CD8-positive, alpha-beta memory T cell (primary cell): ENCODE results near the gene SGK1. TPM values are rescaled to one million over a fixed set of nuclear protein-coding genes. Genes with fewer than 3 reads are reported as not detected.
"Not testable (repeated sequence)": the region's sequence is repeated elsewhere in the genome, so short reads cannot be mapped to it uniquely, and the experiment has no call there.

ENCODE experiments used
- CTCF ChIA-PET: fragments of 350-600 bp; sonication (Branson Sonifier 250); formaldehyde crosslinking; loops from one replicate; lab custom pipeline; 2021; ENCODE audit warnings: antibody characterized with exemption; lab: Charles Lee
- POLR2A ChIA-PET: fragments of 350-600 bp; sonication (Branson Sonifier 250); formaldehyde crosslinking; loops from one replicate; lab custom pipeline; 2021; ENCODE audit warnings: antibody characterized with exemption; lab: Charles Lee
- DNase-seq, 5 donors: peaks; one replicate each; pipeline versions ENCODE4 v3.0.0 to v3.0.0-alpha.2; 2020 to 2022; ENCODE audit warnings: mixed read lengths in 1 of 5
- H3K27ac ChIP-seq: one replicate; pipeline ENCODE4 v1.7.0; 2013; ENCODE audit warnings: low read depth, mild to moderate bottlenecking, low read length, moderate library complexity
- H3K27me3 ChIP-seq: 2 replicates; pipeline ENCODE4 v1.7.0; 2013; ENCODE audit warnings: low read length, mild to moderate bottlenecking; ENCODE audit not compliant: insufficient read depth, poor library complexity, severe bottlenecking
- H3K36me3 ChIP-seq: 2 replicates; pipeline ENCODE4 v1.7.0; 2013; ENCODE audit warnings: mild to moderate bottlenecking, low read length, moderate library complexity; ENCODE audit not compliant: insufficient read depth
- H3K4me1 ChIP-seq: 2 replicates; pipeline ENCODE4 v1.7.0; 2013; ENCODE audit warnings: mild to moderate bottlenecking, low read length, moderate library complexity; ENCODE audit not compliant: insufficient read depth
- H3K4me3 ChIP-seq: 2 replicates; pipeline ENCODE4 v1.7.0; 2013; ENCODE audit warnings: mild to moderate bottlenecking, low read length
- H3K9me3 ChIP-seq: 2 replicates; pipeline ENCODE4 v1.7.0; 2013; ENCODE audit warnings: mild to moderate bottlenecking, low read length
- H3K27ac Mint-ChIP-seq, 8 donors: one replicate each; pipeline ENCODE4 v1.8.0; 2020 to 2021; ENCODE audit warnings: mixed read lengths in 8 of 8, mild to moderate bottlenecking in 6 of 8, inconsistent platforms in 3 of 8, moderate library complexity in 3 of 8
- H3K27me3 Mint-ChIP-seq, 2 donors: one replicate each; pipeline ENCODE4 v1.8.0; 2020 to 2021; ENCODE audit warnings: mixed read lengths in 2 of 2, mild to moderate bottlenecking in 1 of 2, moderate library complexity in 1 of 2
- H3K36me3 Mint-ChIP-seq, 3 donors: one replicate each; pipeline ENCODE4 v1.8.0; 2020 to 2021; ENCODE audit warnings: mixed read lengths in 3 of 3, inconsistent platforms in 1 of 3, mild to moderate bottlenecking in 1 of 3
- H3K4me1 Mint-ChIP-seq, 3 donors: one replicate each; pipeline ENCODE4 v1.8.0; 2020 to 2021; ENCODE audit warnings: mixed read lengths in 3 of 3, inconsistent platforms in 1 of 3, mild to moderate bottlenecking in 1 of 3
- H3K4me3 Mint-ChIP-seq, 7 donors: one replicate each; pipeline ENCODE4 v1.8.0; 2020 to 2021; ENCODE audit warnings: mixed read lengths in 7 of 7, mild to moderate bottlenecking in 6 of 7, moderate library complexity in 4 of 7, inconsistent platforms in 2 of 7
- H3K9me3 Mint-ChIP-seq, 5 donors: one replicate each; pipeline ENCODE4 v1.8.0; 2020 to 2022; ENCODE audit warnings: mixed read lengths in 5 of 5, mild to moderate bottlenecking in 3 of 5, moderate library complexity in 2 of 5, inconsistent platforms in 1 of 5
- polyA plus RNA-seq: library from polyadenylated mRNA; unstranded; fragments of 300-500 nt; fragmentation: Illumina TruSeq; gene quantifications from one replicate; pipeline ENCODE4 v1.2.3, GENCODE V29; 2021
- total RNA-seq, 2 experiments: library from RNA; stranded (reverse); gene quantifications; one replicate each; pipeline ENCODE4 v1.2.3, GENCODE V29; 2021

The SGK1 gene
- total and polyA plus RNA-seq, 3 experiments from 2014 or later, result 3.8 to 36.7 (median 36.5) TPM

DNA sequence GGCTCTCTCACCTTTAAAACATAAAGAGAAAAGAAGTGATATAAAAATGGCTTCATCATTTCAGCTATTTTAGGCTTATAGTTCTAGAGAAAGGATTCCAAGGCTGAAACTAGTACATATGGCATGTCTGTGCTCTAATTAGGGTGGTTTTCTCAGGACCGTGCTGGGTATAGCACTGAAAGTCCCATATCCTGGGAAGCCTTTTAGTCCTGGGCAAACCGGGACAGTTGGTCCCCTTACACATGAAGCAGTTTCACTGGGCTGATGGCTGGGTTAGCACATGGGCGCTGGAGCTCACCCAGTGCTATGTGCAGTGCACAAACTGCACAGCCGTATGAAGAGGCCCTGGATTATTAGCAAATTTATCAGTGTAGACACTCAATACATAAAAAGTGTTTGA lies 110.5 kb downstream of the SGK1 start:
- Histone ChIP-seq H3K36me3 (no peaks in the 10 kb centered on the region), H3K27ac (no peak overlapping the region), H3K9me3 (no peaks in the 10 kb centered on the region), H3K4me3 (no peak overlapping the region), H3K4me1 (no peaks in the 10 kb centered on the region), H3K27me3 (no peaks in the 10 kb centered on the region)
- Mint-ChIP-seq H3K9me3 (peaks cover 6 to 13% (median 9%) of the 10 kb centered on the region in 5 donors), H3K27ac (no peak overlapping the region), H3K4me3 (no peak overlapping the region), H3K27me3 (peaks cover 0 to 5% of the 10 kb centered on the region in 2 donors), H3K36me3 (peaks cover 0 to 9% (median 3%) of the 10 kb centered on the region in 3 donors), H3K4me1 (peaks cover 0 to 3% (median 0%) of the 10 kb centered on the region in 3 donors)
- no peak for DNase-seq
- ChIA-PET CTCF (interaction anchor here (0.8 to 0.9 kb wide), 2 partner anchors 10 to 433 kb away, joined by 3 read pairs; no protein-coding TSS in a partner anchor), POLR2A (no interaction called here)

DNA sequence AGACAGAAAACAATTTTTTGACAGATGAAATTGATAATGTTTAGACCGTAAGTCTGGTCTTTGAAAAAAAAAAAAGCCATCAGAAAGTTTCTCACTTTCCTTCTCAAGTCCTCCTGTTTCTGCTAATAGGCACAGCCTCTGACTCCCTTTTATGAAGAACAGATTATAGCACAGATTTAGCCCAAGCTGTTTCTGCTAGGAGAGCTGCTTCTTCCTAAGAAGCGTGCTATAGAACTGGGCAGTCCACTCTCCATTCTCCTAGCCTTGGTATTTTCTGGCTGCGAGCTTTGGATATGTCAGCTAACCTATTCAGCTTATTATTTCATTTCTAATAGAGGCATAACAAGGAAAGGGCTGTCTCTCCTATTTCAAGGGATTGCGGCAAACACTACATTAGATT lies 112.5 kb downstream of the SGK1 start:
- Mint-ChIP-seq H3K27me3 (peaks cover 0 to 5% of the 10 kb centered on the region in 2 donors), H3K36me3 (peaks cover 0 to 9% (median 3%) of the 10 kb centered on the region in 3 donors), H3K27ac (no peak overlapping the region), H3K4me1 (peaks cover 0 to 3% (median 0%) of the 10 kb centered on the region in 3 donors), H3K9me3 (peaks cover 6 to 13% (median 9%) of the 10 kb centered on the region in 5 donors), H3K4me3 (no peak overlapping the region)
- ChIA-PET POLR2A (no interaction called here), CTCF (no interaction called here)
- Histone ChIP-seq H3K27me3 (no peaks in the 10 kb centered on the region), H3K9me3 (no peaks in the 10 kb centered on the region), H3K36me3 (no peaks in the 10 kb centered on the region), H3K27ac (no peak overlapping the region), H3K4me3 (no peak overlapping the region), H3K4me1 (no peaks in the 10 kb centered on the region)
- no peak for DNase-seq

DNA sequence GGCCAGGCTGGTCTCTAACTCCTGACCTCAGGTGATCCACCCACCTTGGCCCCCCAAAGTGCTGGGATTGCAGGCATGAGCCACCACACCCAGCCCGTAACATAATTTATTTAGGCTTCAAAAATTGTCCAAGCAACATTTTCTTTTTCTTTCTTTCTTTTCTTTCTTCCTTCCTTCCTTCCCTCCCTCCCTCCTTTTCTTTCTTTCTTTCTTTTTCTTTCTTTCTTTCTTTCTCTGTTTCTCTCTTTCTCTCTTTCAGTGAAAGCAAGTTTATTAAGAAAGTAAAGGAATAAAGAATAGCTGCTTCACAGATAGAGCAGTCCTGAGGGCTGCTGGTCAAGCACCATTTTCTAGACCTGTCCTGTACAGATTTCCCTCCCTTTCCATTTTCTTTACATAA lies 113.2 kb downstream of the SGK1 start:
- H3K4me1 Mint-ChIP-seq, H3K27me3 Mint-ChIP-seq, H3K4me1 ChIP-seq, H3K4me3 ChIP-seq, H3K36me3 ChIP-seq, H3K27me3 ChIP-seq, H3K4me3 Mint-ChIP-seq, H3K9me3 ChIP-seq, H3K27ac Mint-ChIP-seq, POLR2A ChIA-PET, DNase-seq, H3K27ac ChIP-seq: not testable (repeated sequence)
- H3K36me3 Mint-ChIP-seq, result peaks cover 0 to 15% (median 3%) of the 10 kb centered on the region in 3 donors
- CTCF ChIA-PET, result interaction anchor here (1.0 kb wide), 1 partner anchor 18 kb away, joined by 3 read pairs; no protein-coding TSS in a partner anchor
- H3K9me3 Mint-ChIP-seq, result peaks cover 6 to 13% (median 9%) of the 10 kb centered on the region in 5 donors

DNA sequence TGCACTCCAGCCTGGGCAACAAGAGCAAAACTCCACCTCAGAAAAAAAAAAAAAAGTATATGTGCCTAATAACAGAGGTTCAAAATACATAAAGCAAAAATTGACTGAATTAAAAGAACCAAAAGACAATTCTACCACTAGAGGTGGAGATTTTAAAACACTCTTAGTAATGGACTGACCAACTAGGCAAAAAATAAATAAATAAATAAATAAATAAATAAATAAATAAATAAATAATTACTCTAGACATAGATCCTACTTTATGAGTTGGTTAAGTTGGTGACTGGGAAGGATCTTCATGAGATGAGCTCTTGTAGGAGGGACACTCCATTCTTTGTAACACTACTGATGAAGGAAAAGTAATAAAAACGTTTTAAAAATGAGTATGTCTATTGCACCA lies 113.9 kb downstream of the SGK1 start:
- ChIA-PET POLR2A (no interaction called here), CTCF (interaction anchor here (1.0 kb wide), 1 partner anchor 19 kb away, joined by 3 read pairs; no protein-coding TSS in a partner anchor)
- H3K27ac Mint-ChIP-seq, result no peak overlapping the region
- Histone ChIP-seq H3K4me3 (no peak overlapping the region), H3K4me1 (no peaks in the 10 kb centered on the region), H3K36me3 (no peaks in the 10 kb centered on the region), H3K27ac (no peak overlapping the region), H3K9me3 (no peaks in the 10 kb centered on the region), H3K27me3 (no peaks in the 10 kb centered on the region)
- peaks cover 0 to 16% (median 3%) of the 10 kb centered on the region in 3 donors for H3K36me3 Mint-ChIP-seq
- peaks cover 0 to 3% (median 0%) of the 10 kb centered on the region in 3 donors for H3K4me1 Mint-ChIP-seq
- peaks cover 0 to 5% of the 10 kb centered on the region in 2 donors for H3K27me3 Mint-ChIP-seq
- no peak overlapping the region for H3K4me3 Mint-ChIP-seq
- no peak for DNase-seq
- H3K9me3 Mint-ChIP-seq, result peaks cover 6 to 13% (median 9%) of the 10 kb centered on the region in 5 donors

DNA sequence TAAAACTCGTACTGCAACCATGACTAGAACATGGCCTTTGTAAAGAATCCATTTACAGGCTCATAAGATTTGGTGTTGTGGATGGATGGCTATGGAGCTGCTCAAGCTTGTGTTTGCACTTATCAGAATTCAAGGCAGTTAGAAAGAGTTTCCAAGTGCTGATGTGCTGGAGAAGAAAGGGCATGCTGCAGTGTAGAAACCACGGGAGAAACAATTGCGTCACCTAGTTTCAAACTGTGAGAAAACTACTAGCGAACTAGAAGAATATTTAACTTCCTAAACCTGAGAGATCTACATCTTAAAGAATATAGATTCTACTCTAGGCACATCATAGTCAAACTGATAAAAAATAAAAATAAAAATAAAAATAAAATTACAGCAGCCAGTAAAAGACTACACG lies 116.2 kb downstream of the SGK1 start:
- Mint-ChIP-seq H3K4me3 (no peak overlapping the region), H3K4me1 (peaks cover 5 to 8% (median 6%) of the 10 kb centered on the region in 3 donors), H3K9me3 (peaks cover 6 to 13% (median 9%) of the 10 kb centered on the region in 5 donors), H3K36me3 (peaks cover 0 to 23% (median 4%) of the 10 kb centered on the region in 3 donors), H3K27me3 (peaks cover 0 to 5% of the 10 kb centered on the region in 2 donors), H3K27ac (no peak overlapping the region)
- no peaks in the 10 kb centered on the region for H3K36me3 ChIP-seq
- no peaks in the 10 kb centered on the region for H3K4me1 ChIP-seq
- H3K27ac ChIP-seq, result no peak overlapping the region
- ChIA-PET CTCF (no interaction called here), POLR2A (no interaction called here)
- no peaks in the 10 kb centered on the region for H3K27me3 ChIP-seq
- no peak overlapping the region for H3K4me3 ChIP-seq
- H3K9me3 ChIP-seq, result no peaks in the 10 kb centered on the region
- no peak for DNase-seq

DNA sequence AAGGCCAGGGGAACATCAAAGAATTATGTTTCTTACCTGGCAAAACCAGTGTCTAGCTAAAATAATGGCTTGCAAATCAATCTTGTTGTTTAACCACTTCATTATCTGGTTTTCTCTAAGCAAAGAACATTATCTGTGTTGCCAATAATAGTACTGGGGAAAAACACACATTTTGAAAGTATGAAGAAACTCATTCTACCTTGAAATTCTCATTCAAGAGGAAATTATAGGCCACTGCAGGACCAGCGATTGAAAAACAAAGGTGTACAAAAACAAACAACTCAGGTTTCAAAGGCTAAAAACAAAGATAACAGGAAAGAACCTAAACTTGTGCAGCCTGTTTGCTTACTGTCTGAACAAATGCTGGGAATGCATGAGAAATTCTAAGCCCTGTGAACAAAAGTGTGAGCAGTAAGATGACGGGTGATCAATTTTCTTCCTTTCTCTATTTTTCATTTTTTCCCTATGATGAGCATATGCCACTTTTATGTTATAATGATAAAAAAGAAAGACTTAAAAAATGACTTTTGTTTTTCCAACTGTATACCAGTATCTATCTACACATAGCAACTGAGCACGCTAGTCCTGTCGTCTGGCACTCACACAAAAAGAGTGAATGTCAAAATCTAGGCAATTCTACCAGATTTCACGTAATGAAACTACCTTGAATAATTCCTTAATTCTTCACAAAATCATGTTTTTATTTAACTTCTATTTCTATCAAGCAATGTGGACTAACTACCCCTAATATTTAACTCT lies 117.9 kb downstream of the SGK1 start:
- Mint-ChIP-seq H3K36me3 (peaks cover 0 to 23% (median 4%) of the 10 kb centered on the region in 3 donors), H3K27ac (peak overlapping the region in 1 of 8 donors; percentile 48), H3K4me3 (no peak overlapping the region), H3K4me1 (peaks cover 9 to 13% (median 10%) of the 10 kb centered on the region in 3 donors), H3K9me3 (peaks cover 6 to 12% (median 8%) of the 10 kb centered on the region in 5 donors), H3K27me3 (peaks cover 0 to 5% of the 10 kb centered on the region in 2 donors)
- no peak overlapping the region for H3K27ac ChIP-seq
- CTCF ChIA-PET, result no interaction called here
- H3K27me3 ChIP-seq, result no peaks in the 10 kb centered on the region
- no peaks in the 10 kb centered on the region for H3K4me1 ChIP-seq
- H3K36me3 ChIP-seq, result no peaks in the 10 kb centered on the region
- POLR2A ChIA-PET, result no interaction called here
- no peak for DNase-seq
- H3K4me3 ChIP-seq, result no peak overlapping the region
- no peaks in the 10 kb centered on the region for H3K9me3 ChIP-seq

DNA sequence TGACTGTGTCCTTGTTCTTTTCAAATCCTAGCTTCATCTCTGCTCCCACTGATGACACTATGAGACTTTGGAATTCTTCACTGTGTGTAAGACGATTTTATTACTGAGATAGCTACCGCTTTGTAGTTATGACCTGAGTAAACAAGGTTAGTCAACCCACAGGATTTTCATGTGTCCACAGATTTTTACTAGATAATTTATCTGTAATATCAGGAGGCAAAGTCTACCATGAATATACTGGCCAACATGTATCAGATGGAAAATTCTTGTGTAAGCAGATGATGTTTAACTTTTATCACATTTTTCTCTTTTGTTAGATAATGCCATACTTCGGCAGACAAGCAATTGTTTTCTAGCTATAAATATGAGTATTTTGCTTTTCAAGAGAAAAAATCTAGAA lies 119.8 kb downstream of the SGK1 start:
- peaks cover 9 to 10% (median 10%) of the 10 kb centered on the region in 3 donors for H3K4me1 Mint-ChIP-seq
- H3K9me3 Mint-ChIP-seq, result peaks cover 0 to under 1% (median under 1%) of the 10 kb centered on the region in 5 donors
- ChIA-PET CTCF (interaction anchor here (0.5 to 1.3 kb wide), 3 partner anchors 9 to 54 kb away, joined by 3 read pairs; no protein-coding TSS in a partner anchor), POLR2A (no interaction called here)
- H3K4me3 ChIP-seq, result no peak overlapping the region
- H3K27ac Mint-ChIP-seq, result no peak overlapping the region
- no peaks in the 10 kb centered on the region for H3K36me3 ChIP-seq
- no peaks in the 10 kb centered on the region for H3K9me3 ChIP-seq
- peaks cover 0 to 3% of the 10 kb centered on the region in 2 donors for H3K27me3 Mint-ChIP-seq
- peaks cover 0 to 15% (median 1%) of the 10 kb centered on the region in 3 donors for H3K36me3 Mint-ChIP-seq
- no peaks in the 10 kb centered on the region for H3K4me1 ChIP-seq
- DNase-seq, result no peak
- no peak overlapping the region for H3K4me3 Mint-ChIP-seq
- H3K27ac ChIP-seq, result no peak overlapping the region
- H3K27me3 ChIP-seq, result no peaks in the 10 kb centered on the region

DNA sequence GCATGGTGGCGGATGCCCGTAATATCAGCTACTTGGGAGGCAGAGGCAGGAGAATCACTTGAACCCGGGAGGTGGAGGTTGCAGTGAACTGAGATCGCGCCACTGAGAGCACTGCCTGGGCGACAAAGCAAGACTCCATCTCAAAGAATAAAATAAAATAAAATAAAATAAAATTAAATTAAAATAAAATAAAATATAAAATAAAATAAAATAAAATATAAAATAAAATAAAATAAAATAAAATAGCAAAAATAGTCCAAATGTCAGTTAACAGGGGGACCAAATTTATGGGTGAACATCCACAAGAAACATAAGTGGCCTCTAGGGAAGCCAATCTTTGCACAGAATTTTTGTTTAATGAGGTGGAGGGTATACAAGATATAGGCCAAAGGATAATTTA lies 120.2 kb downstream of the SGK1 start:
- Mint-ChIP-seq H3K36me3 (peaks cover 0 to 15% (median 1%) of the 10 kb centered on the region in 3 donors), H3K4me1 (peaks cover 9 to 10% (median 10%) of the 10 kb centered on the region in 3 donors)
- CTCF ChIA-PET, result interaction anchor here (0.5 to 1.6 kb wide), 3 partner anchors 9 to 443 kb away, joined by 3 read pairs; no protein-coding TSS in a partner anchor
- H3K9me3 ChIP-seq, H3K27me3 ChIP-seq, H3K4me3 Mint-ChIP-seq, POLR2A ChIA-PET, H3K9me3 Mint-ChIP-seq, H3K36me3 ChIP-seq, H3K4me3 ChIP-seq, H3K27ac Mint-ChIP-seq, H3K27ac ChIP-seq, H3K27me3 Mint-ChIP-seq, H3K4me1 ChIP-seq, DNase-seq: not testable (repeated sequence)
